Measurements from ENCODE around the gene ART1. TPM values are rescaled to one million over a fixed set of nuclear protein-coding genes. Genes with fewer than 3 reads are reported as not detected.

ART1 gene
- total and polyA plus RNA-seq, 7 donors, result 1.1 to 1.2 TPM; not detected in 5

DNA sequence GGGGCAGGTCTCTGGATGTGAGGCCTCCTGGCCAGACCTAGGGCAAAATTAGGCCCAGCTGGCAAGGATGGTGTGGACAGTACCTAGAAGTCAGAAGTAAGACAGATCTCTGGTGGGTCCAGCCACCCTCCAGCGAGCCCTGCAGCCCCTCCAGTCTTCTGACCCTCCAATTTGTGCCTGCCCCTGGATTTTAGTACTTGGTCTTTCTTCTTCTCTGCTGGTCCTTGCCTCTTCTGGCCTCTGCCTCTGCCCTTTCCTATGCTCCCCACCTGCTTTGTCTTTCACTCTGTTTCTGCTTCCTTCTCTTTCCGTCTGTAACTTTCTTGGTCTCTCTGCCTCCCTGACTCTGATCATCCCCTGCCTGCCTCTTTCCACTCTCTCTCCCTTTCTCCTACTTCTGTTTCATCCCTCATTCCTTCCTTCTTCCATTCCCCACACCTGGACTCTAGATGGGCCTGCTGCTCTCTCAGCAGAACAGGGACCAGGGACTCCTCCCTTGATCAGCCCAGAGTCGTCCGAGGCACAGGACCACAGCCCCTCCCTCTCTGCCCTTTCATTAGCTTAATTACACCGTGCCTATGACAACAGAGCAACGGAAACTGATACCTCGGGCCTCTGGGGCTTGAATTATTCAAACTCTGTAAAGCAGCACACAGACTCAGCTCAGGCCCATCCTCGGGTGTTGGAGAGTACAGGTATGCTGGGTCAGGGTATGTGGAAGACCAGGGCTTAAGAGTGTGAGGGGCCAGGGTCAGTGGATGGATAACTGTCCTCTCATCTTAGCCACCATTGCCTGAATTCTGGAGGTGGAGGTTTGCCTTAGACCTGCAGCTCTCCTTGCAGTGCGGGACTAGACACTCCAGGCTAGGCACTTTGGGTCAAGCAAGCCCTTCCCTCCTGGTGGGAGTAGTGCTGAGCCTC is 26.7 kb downstream of the ART1 start, which contains the start of gene CHRNA10:
CHRNA10 (minus strand) TSS at position 51 of the 921 bp plus-strand sequence. CDS start 72 bp downstream, outside the sequence.
- Histone ChIP-seq H3K27ac (no peak within 1 kb of the TSS), H3K4me3 (no peak within 1 kb of the TSS), H3K4me1 (no peaks in the 10 kb centered on the region), H3K27me3 (no peaks in the 10 kb centered on the region), H3K36me3 (peaks cover 16 to 95% (median 31%) of the 10 kb centered on the region in 4 donors), H3K9me3 (no peaks in the 10 kb centered on the region)
- WGBS, 2 donors, result 80 to 81% methylated on average over 9 of the region's 9 CpGs
- DNase-seq, result no peak
- no peak for TF ChIP-seq POLR2A (IDR thresholded peaks at IDR 0.05)
- TF ChIP-seq, protein P1, sequence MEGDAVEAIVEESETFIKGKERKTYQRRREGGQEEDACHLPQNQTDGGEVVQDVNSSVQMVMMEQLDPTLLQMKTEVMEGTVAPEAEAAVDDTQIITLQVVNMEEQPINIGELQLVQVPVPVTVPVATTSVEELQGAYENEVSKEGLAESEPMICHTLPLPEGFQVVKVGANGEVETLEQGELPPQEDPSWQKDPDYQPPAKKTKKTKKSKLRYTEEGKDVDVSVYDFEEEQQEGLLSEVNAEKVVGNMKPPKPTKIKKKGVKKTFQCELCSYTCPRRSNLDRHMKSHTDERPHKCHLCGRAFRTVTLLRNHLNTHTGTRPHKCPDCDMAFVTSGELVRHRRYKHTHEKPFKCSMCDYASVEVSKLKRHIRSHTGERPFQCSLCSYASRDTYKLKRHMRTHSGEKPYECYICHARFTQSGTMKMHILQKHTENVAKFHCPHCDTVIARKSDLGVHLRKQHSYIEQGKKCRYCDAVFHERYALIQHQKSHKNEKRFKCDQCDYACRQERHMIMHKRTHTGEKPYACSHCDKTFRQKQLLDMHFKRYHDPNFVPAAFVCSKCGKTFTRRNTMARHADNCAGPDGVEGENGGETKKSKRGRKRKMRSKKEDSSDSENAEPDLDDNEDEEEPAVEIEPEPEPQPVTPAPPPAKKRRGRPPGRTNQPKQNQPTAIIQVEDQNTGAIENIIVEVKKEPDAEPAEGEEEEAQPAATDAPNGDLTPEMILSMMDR (IDR thresholded peaks at IDR 0.05), result no peak
- no peak for TF ChIP-seq POLR2AphosphoS5 (IDR thresholded peaks at IDR 0.05)
- TF ChIP-seq EP300 (IDR thresholded peaks at IDR 0.05), result no peak
- intact Hi-C loops (cut with DNase I), result no loop called here

DNA sequence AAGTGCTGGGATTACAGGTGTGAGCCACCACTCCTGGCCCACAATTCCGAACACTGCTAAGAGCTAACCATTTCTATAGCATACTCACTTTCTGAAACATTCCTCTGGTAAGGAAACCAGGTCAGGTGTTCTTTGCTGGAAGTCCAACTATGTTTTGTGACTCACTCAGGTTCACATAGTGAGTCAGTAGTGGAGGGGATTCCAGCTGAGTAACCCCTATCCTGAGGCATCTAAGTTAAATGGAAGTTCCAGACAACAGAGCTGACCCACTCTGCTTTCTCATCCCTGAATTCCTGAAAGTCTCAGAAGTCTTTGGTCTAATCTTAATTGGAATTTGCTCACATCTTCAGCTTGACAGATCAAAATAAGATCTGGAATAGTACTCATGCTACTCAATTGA is 29.3 kb downstream of the ART1 start:
- Histone ChIP-seq H3K36me3 (peaks cover 33 to 96% (median 41%) of the 10 kb centered on the region in 4 donors), H3K27me3 (no peaks in the 10 kb centered on the region), H3K4me3 (no peak overlapping the region), H3K9me3 (no peaks in the 10 kb centered on the region), H3K4me1 (no peaks in the 10 kb centered on the region), H3K27ac (no peak overlapping the region)
- TF ChIP-seq POLR2AphosphoS5 (IDR thresholded peaks at IDR 0.05) (no peak), EP300 (IDR thresholded peaks at IDR 0.05) (no peak), POLR2A (IDR thresholded peaks at IDR 0.05) (no peak)
- TF ChIP-seq, protein P1 (IDR thresholded peaks at IDR 0.05), result no peak
- intact Hi-C loops (cut with DNase I), result no loop called here
- DNase-seq, result no peak
- 95 to 100% methylated on average over 1 of the region's 1 CpG for WGBS, 2 donors

DNA sequence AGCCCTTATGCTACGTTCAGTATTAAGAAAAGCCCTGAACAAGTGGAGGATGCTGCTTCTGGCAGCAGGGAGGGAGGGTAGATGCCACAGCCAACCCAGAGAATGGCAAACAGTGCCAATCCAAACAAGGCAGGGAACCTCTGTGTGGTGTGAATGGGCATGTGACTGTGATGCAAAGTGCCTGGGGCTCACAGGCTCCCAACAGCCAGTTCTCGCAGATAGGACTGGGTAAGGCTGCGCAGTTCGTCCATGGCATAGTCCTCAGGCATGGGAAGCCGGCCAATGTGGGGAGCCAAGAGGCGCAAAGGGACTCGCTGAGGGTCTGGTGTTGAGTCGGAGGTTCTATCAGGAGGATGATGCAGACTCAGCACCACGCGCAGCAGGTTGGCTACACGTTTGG is 31.0 kb downstream of the ART1 start:
- no peak overlapping the region for H3K4me3 ChIP-seq
- no peak for DNase-seq
- H3K27me3 ChIP-seq, result no peaks in the 10 kb centered on the region
- H3K4me1 ChIP-seq, result no peaks in the 10 kb centered on the region
- TF ChIP-seq EP300 (IDR thresholded peaks at IDR 0.05) (no peak), POLR2AphosphoS5 (IDR thresholded peaks at IDR 0.05) (no peak), POLR2A (IDR thresholded peaks at IDR 0.05) (no peak)
- TF ChIP-seq, protein P1 (IDR thresholded peaks at IDR 0.05), result no peak
- no peaks in the 10 kb centered on the region for H3K9me3 ChIP-seq
- WGBS, 2 donors, result 97 to 98% methylated on average over 11 of the region's 11 CpGs
- intact Hi-C loops (cut with DNase I), result no loop called here
- no peak overlapping the region for H3K27ac ChIP-seq
- H3K36me3 ChIP-seq, result peaks cover 43 to 100% (median 55%) of the 10 kb centered on the region in 4 donors

DNA sequence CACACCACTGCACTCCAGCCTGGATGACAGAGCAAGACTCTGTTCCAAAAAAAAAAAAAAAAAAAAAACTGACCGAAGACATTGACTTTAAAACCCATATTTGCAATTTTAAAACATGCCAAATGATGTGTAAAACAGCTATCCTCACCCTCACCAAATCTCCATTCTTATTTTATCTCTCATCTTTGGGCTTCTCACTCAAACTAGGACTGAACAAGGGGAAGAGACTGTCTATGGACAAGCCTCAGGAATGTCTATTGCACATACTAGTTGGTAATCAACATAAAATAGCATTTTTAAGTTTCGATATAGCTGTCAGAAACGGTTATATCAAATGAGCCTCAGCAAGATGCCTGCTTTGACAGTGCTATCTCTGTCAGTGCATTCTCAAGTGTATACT is 34.1 kb downstream of the ART1 start:
- peaks cover 55 to 100% (median 79%) of the 10 kb centered on the region in 4 donors for H3K36me3 ChIP-seq
- intact Hi-C loops (cut with DNase I), result no loop called here

More for the DNA sequence above, 34.1 kb downstream of the ART1 start:
- H3K9me3 ChIP-seq, result no peaks in the 10 kb centered on the region
- 95 to 96% methylated on average over 3 of the region's 3 CpGs for WGBS, 2 donors
- no peak for DNase-seq
- H3K27me3 ChIP-seq, result no peaks in the 10 kb centered on the region
- no peaks in the 10 kb centered on the region for H3K4me1 ChIP-seq
- H3K4me3 ChIP-seq, result no peak overlapping the region
- H3K27ac ChIP-seq, result no peak overlapping the region
- TF ChIP-seq POLR2AphosphoS5 (IDR thresholded peaks at IDR 0.05) (no peak), EP300 (IDR thresholded peaks at IDR 0.05) (no peak), POLR2A (IDR thresholded peaks at IDR 0.05) (no peak)
- TF ChIP-seq, protein P1 (IDR thresholded peaks at IDR 0.05), result no peak
